Stimulated activated CD4-positive, alpha-beta T cell treated with anti-CD3 and anti-CD28 coated beads, TNF-alpha, amount 100 ng/mL, for 4 hours (primary cell): ENCODE data around the gene HMX2.
"Not testable (repeated sequence)": the region's sequence is repeated elsewhere in the genome, so short reads cannot be mapped to it uniquely, and the experiment has no call there.

Experiments
- DNase-seq, 3 experiments: peaks; one replicate each; pipeline ENCODE4 v3.0.0-alpha.2; 2020; ENCODE audit warnings: low read depth in 3 of 3

Gene HMX2

DNA sequence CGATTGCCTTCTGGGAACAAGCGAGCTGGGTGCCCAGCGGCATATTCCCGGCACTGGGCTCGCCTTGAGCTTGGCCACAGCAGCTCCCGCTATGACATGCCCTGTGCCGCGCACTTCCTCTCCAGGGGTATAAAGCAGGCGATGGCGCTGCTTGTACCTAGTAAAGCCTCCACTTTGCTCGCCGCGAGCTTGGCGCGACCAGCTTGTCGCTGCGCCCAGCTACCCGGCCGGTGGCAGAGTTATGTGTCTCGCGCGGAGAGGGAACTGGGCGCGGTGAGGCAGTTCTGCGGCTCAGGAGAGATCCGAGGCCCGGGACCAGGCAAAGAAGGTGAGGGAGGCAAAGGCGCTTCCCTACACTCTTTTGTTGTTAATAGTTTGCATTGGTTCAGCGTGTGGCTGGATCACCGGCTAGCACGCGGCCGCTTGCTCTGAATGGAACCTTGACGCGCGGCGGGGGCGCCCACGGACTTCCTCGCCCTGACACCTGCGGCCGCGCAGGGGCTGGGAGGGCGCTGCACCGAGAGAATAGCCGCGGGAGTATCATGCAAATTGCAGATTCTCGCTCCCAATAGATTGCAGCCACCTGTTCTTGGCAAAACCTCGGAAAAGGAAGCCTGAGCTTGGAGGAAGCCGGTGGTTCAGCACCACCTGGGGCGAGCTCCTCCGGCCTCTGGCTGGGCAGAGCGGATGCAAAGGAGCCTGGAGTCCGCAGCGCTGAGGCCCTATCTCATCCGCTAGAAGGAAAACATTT lies 3.2 kb downstream of the HMX2 start:
- DNase-seq, result no peak

DNA sequence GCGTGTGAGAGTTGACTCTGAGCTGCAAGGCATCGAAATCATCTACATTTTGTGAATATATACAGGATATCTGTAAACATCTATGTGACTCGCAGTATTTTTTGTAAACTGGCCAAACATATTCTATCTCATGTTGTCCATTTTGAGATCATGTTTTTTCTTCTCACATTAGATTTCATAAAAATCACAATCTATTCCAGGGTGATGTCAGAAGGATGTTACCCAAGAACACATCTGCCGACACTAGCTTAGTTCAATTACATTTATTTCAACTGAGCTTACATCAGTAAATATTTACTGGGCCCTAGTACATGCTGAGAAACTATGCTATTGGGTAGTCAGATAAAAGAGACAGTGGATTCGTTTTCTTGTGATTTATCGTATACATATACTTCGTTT lies 3.8 kb downstream of the HMX2 start:
- DNase-seq, result no peak

DNA sequence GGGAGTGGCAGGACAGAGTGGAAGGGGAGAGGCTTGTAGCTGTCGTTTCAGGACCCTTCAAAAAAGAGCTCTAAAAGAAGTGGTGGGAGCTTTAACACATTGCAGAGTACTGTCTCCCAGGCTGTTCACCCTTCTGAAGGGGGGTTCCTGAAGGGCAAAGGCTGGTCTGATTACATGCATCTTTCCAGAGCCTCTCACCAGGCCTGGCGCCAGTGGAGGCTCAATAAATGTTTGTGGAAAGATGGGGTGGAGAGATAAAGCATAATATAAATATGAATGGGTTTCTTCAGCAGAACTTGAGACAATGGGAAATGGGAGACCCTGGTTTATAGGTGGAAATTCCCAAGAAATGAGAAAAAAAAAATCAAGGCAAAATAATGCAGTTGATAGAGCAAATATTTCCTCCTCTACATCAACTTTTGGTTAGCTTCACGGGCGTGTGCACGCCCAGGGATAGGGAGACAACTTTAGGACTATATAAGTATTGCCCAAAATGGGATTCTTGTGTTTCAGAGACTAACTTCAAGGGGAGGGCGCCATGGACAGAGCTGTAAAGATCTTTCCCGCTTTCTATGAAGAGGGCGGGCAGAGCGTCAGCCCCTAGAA lies 5.7 kb downstream of the HMX2 start:
- DNase-seq, result no peak

DNA sequence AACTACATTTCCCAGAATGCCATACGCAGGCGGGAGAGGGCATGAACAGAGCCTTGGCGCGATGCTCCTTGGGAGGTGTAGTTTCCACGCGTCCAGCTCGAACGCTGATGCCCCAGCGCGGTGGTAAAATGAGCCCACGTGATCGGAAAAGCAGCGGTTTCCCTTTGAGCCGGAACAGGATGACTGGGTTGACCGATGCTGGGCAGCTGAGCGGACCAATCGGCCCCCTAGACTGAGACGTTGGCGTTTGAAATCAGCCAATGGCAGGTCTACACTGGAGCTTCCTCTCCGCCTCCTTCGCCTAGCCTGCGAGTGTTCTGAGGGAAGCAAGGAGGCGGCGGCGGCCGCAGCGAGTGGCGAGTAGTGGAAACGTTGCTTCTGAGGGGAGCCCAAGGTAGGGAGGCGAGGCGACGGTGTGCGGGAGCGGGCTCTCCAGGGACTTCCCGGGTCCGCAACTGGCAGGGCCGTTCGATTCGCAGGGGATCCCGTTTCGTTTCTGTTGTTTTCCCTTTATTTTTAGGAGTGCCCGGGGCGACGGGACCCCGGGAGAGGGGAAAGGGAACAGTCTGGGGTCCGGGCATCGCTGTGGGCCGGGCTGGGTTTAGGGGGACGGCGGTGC lies 6.3 kb downstream of the HMX2 start, which contains the start of gene BUB3:
Gene BUB3, plus strand, starts transcription at position 311 of the 619 bp plus-strand sequence. CDS start 516 bp downstream, outside the sequence.
- peak; percentile 77 to 93 (median 90) for DNase-seq

DNA sequence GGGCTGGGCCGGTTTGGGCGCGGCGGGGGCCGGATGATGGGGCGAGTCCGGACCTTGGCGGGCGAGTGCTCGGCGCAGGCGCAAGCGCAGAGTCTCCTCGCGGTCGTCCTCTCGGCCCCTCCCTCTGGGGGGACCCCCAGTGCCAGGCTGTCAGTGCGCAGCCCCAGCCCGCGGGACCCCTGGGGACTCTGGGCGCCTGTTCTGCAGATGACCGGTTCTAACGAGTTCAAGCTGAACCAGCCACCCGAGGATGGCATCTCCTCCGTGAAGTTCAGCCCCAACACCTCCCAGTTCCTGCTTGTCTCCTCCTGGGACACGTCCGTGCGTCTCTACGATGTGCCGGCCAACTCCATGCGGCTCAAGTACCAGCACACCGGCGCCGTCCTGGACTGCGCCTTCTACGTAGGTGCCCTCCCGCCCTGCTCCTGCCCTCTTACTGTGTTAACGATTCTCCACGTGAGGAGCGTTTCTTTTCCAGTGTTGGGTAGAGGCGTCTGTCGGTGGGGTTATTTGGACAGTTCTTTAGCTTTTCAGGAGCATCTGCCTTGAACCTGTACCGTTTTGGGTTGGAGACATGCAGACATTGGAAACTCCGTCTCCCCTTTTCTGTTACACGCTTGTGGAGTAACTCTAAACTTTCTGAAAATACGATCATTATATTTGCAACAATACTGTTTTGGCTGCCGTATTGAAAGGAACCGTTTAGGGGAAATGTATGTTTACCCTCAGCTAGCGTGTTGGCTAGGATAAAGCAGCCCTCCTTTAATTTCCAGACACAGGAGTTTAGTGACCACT lies 7.0 kb downstream of the HMX2 start:
- no peak for DNase-seq

DNA sequence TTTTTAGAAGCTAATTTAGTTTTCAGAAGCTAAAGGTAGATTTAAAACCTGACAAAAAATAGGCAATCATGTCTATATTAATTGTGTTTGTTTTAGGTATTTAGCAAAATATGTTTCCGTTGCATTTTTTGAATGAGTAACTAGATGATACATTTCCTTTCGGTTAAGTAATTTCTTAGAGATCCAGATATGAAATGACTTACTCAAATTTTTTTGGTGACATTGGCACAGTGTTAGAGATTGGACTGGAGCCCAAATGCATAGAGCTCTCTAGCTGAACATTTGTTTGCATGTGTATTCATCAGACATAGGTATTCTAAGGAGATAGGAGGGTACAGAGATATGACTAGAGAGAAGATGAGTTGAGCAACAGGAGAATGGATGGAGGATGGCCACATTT lies 8.1 kb downstream of the HMX2 start:
- DNase-seq, result no peak

DNA sequence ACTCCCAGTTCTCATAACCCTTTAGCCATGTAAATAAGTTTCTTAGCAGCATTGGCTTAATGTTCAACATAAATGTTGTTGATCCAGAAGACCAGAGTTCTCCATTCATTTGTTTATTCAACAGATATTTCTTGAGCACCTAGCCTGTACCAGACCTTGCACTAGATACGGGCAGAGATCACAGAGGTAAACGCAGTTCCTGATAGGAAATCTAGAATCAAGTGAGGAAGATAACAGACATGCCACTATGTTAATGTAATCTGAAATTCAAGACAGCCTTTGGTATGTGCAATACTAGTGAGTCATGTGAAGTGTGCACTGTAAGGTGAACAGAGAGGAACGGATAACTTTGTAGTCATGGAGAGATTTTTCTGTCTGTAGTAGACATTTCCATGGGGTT lies 9.3 kb downstream of the HMX2 start:
- DNase-seq, result no peak

DNA sequence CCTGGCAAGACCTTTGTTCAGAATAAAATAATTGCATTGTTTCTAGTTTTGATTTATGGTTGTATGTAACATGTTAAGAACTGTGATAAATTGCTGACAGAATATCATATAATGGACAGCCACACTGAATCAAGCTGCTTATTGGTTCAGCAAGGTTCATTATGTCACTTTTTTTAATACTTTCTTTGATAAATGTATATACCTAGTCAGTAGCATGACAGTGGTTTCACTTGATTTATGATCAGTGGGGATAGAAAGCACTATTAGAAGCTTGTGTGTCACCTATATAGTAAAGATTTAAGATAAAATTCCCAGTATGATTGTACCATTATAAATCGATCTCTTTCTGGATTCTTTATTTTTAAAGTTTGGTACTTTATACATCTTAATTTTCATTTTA lies 10.7 kb downstream of the HMX2 start:
- DNase-seq, result no peak

DNA sequence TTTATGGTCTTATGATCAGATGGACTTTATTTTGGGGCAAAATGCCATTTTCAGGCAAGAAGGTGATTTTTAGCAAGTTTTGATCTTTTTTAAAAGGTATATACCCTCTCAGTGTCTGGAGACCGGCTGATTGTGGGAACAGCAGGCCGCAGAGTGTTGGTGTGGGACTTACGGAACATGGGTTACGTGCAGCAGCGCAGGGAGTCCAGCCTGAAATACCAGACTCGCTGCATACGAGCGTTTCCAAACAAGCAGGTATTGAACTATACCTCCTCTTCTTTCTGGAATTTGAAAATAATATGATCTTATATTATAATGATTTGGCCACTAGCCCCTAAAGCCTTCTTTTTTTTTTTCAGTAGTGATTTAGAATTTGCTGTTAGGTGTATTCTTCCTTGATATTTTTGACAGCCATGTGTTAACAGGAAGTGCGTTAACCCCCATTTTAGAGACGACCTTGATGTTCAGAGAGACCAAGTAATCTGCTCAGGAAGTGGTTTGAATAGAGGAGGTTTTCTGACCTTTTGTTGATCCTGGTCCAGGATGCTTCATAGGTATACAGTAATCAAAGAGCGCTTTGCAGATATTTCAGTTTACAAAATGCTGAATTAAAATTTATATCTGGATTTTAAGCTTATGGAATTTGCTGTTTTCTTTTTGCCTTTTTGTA lies 12.5 kb downstream of the HMX2 start:
- DNase-seq, result no peak

DNA sequence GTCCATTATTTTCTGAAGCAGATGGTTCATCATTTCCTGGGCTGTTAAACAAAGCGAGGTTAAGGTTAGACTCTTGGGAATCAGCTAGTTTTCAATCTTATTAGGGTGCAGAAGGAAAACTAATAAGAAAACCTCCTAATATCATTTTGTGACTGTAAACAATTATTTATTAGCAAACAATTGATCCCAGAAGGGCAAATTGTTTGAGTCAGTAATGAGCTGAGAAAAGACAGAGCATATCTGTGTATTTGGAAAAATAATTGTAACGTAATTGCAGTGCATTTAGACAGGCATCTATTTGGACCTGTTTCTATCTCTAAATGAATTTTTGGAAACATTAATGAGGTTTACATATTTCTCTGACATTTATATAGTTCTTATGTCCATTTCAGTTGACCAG lies 16.4 kb downstream of the HMX2 start:
- no peak for DNase-seq

DNA sequence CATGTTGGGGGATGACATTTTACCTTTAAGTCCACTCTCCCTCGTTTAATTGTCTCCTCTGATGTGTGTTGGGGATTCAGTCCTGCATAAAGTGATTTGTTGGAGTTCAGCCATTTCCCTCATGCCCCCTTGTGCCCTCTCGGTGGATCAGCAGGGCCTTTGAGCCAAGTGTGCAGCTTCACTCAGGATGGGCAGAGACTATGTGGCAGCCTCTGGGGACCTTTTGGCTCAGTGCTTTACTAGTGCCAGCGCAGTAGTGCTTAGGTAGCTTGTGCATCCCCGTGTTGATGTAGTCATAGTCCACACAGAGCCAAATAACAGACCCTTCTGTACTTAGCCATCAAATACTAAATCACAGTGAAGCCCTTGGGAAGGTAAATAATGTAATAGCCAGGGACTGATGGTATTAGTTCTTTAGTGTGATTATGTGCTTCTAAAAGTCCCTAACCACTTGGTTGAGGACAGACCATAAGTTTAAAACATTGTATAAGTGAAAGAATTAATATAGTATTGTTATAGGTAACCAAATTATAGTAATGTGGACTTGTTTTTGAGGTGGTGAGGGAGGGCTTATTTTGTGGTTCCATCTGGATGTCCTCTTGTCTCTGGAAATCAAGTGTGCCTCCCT lies 17.6 kb downstream of the HMX2 start:
- DNase-seq, result no peak

DNA sequence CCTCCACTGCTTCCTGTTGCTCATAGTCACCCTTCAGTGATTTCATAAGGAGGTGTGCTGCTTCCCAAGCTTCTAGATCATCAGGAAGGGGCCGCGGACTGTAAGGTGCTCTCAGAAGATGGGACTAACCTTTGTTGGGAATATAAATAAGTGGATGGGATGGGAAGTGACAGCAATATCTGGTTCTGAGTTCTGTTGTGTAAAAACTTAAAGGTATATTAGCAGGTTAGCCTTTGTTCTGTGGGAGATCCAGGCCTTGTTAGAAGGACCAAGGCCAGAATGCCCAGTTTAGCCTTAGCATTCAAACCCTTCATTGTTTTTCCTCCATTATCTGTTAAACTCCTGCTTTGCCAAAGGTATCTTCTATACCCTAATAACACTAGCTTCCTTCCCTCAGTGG lies 18.7 kb downstream of the HMX2 start:
- no peak for DNase-seq

DNA sequence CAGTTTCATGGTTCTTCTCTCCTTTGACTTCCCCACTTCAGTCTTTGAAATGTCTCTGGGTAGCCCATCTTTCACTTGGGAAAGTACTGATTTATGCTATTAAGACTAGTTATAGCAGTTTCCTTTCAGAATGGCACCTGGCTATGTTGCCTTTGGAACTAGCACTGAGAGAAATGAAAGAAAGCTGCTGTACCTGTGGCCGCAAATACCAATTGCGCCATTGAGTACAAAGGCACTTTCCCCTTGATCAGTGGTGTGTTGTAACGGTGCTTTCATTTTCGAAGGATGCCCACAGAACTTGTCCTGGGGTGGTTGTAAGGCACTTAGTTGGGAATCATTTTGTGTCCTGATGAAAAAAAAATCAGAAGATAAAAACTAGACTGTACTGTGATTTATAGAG lies 23.0 kb downstream of the HMX2 start:
- no peak for DNase-seq

DNA sequence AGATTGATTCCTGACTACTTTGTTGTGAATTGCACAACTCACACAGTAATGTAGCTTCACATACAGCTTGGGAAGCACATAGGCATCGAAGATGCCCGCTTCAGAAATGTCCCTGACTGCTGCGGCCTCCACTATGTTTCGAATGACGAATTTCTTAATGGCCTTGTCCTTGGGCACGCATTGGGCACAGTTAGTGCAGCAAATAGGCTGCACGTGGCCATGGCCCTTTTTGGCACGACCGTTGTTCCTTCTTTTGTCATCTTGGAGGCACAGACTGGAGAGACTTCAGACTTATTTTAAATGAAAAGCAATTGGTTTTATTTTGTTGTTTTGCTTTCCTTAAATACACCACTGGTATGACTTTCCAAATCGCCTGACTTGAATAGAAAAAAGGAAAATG lies 23.7 kb downstream of the HMX2 start:
- DNase-seq, result not testable (repeated sequence)

DNA sequence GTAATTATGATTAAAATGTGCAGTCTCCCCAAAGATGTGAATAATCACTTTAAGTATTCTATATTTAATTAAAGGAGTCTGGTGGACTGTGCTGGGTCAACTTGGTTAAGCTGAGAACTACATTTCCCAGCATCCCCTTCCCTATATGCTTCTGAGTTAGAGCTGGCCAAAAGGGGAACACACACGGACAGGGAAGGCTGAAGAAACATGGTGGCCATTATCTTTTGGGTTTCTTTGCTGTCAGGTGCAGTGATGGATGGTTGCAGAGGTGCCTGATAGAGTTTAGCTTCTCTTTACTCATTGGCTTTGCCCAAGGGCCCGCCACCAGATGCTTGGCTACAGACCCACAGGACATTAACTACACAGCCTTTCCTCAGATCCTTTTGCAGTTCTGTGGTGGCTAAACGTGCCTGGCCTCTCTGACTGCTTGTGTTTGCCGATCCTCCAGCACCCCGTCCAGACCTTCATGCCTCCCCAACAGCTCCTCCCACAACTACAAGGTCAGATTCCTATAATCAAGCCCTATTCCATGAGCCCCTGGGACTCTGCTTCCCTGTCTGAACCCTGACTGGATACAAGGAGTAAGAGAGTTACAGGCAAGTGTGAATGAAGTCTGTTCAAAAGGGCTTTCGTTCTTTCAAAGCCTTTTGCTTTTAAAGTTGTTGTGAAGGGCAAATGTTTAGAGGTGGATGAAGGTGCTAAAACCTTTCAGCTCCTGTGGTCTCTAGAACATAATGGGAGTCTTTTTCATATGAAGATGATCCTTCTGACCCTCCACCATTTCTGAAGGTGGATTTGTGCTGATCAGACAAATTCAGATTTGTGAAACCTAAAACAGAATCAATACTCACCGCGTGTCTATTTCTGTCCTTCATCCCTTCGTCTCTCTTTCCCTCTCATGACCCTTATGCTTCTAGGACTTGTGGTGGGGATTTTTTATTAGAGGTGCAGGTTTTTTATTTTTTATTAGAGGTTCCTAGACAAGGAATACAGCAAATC lies 27.8 kb downstream of the HMX2 start:
- DNase-seq, result no peak

DNA sequence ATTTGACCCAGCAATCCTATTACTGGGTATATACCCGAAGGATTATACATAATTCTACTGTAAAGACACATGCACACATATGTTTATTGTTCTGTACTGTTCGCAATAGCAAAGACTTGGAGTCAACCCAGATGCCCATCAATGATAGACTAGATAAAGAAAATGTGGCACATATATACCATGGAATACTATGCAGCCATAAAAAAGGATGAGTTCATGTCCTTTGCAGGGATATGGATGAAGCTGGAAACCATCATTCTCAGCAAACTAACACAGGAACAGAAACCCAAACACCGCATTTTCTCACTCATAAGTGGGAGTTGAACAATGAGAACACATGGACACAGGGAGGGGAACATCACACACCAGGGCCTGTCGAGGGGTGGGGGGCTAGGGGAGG lies 30.5 kb downstream of the HMX2 start:
- DNase-seq, result not testable (repeated sequence)

DNA sequence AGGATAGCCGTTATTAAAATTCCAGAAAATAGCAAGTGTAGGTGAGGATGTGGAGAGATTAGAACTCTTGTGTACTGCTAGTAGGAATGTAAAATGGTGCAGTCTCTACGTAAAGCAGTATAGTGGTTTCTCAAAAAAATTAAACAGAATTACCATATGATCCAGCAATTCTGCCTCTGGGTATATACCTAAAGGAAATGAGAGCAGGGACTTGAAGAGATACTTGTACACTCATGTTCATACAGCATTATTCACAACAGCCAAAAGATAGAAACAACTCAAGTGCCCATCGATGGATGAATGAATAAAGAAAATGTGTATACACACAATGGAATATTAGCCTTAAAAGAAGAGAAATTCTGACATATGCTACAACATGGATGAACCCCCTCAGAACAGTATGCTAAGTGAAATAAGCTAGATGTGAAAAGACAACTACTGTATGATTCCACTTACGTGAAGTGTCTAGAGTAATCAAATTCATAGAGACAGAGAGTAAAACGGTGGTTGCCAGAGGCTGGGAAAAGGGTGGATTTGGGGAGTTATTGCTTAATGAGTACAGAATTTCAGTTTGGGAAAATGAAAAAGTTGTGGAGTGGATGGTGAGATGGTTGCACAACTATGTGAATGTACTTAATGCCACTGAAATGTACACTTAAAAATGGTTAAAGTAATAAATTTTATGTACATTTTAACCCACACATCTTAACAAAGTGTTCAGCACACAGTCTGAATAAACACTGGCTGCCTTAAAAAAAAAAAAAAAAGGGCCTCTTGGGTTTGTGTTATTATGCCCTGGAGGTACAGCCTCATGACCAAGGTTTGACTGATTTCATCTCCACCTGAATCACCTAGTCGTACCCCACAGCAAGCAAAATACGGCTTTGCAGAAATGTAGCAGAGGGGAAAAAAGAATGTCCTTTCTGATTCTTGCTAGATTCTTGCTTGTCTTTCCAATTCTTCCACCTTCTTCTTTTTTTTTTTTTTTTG lies 32.5 kb downstream of the HMX2 start:
- DNase-seq, result no peak

DNA sequence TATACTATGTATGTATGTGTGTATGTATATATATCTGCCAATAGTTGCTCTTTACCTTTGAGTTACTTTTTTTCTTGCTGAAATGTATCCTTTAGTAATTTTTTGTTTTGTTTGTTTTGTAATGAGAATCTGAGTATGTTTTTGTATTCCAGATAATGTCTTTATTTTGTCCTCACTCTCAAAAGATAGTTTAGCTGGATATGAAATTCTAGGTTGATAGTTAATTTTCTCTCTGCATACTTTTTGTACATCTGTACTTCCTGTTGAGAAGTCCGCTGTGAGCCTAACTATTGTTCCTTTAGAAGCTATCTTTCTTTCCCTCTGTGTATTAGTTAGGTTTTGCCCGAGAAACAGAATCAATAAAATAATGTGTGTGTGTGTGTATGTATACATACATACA lies 35.8 kb downstream of the HMX2 start:
- no peak for DNase-seq

DNA sequence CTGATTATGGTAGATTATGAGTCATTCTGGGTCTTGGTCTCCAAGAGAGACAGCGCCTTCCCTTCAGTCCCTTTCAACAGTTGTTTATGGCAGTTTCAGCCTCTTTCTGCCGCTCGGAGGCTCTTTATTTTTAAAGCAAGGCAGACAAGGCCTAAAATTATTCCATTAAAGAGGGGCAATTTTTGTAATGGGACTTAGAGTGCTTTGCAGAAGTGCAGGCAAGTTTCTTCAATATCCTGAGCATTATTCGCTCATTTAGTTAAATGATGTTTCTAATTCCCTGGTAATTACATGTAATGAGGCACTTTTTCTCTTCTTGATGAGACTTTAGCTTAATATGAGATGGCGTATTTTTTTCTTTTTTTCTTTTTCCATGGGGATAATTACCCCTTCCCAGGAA lies 39.8 kb downstream of the HMX2 start:
- DNase-seq, result no peak
